ENCODE results near the gene NFX1. TPM values are rescaled to one million over a fixed set of nuclear protein-coding genes. Genes with fewer than 3 reads are reported as not detected.

Gene NFX1
- total RNA-seq, 6 donors from 2014 or later = 37.0 to 75.4 (median 54.1) TPM

- WGBS, 2 donors = 76 to 83% methylated on average over 1 of the region's 1 CpG
- Histone ChIP-seq H3K27me3 (no peaks in the 10 kb centered on the region), H3K36me3 (peaks cover 1 to 55% (median 29%) of the 10 kb centered on the region in 4 donors), H3K4me3 (no peak overlapping the region), H3K4me1 (no peaks in the 10 kb centered on the region), H3K27ac (no peak overlapping the region), H3K9me3 (no peaks in the 10 kb centered on the region)
- ATAC-seq (ENCODE audit: low FRiP score in 2 of 2) (peak in 1 of 2 donors; percentile 64), DNase-seq (no peak)
- TF ChIP-seq EP300 (IDR thresholded peaks at IDR 0.05) (no peak), POLR2A (IDR thresholded peaks at IDR 0.05) (no peak), CTCF (IDR thresholded peaks at IDR 0.05) (no peak), POLR2AphosphoS5 (IDR thresholded peaks at IDR 0.05) (no peak)
These were observed 39.8 kb upstream of the NFX1 start for GRCh38 chr9:33250458-33250995.

GRCh38 chr9:33254211-33254610, 36.1 kb upstream of the NFX1 start:
- no peaks in the 10 kb centered on the region for H3K4me1 ChIP-seq
- no peak for DNase-seq
- peaks cover 15 to 86% (median 61%) of the 10 kb centered on the region in 4 donors for H3K36me3 ChIP-seq
- no peaks in the 10 kb centered on the region for H3K9me3 ChIP-seq
- no peak overlapping the region for H3K4me3 ChIP-seq
- no peaks in the 10 kb centered on the region for H3K27me3 ChIP-seq
- no peak overlapping the region for H3K27ac ChIP-seq
- 100% methylated on average over 4 of the region's 4 CpGs for WGBS, 2 donors
- no peak for TF ChIP-seq POLR2AphosphoS5 (IDR thresholded peaks at IDR 0.05)
- no peak for ATAC-seq (ENCODE audit: low FRiP score in 2 of 2)

DNA sequence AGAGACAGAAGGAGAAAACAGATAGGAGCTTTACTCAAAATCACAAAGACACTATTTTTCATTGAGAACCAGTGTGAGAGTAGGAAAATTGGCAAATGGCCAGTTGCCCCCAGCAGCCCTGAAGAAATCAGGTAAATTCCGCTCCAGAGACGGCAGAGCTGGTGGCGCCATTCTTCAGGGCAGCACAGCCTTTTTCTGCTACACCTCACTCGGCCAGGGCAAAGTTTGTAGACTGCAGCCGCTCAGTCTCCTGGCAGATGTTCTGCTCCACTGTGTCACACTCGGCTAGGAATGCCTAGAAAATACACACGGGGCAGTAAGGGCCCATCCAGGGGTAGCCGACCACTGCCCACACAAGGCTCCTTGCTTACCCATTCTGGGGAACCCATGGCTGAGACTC, 35.3 kb upstream of the NFX1 start:
- no peak for DNase-seq
- WGBS, 2 donors = 93 to 96% methylated on average over 8 of the region's 8 CpGs
- H3K36me3 ChIP-seq = peaks cover 21 to 94% (median 69%) of the 10 kb centered on the region in 4 donors

DNA sequence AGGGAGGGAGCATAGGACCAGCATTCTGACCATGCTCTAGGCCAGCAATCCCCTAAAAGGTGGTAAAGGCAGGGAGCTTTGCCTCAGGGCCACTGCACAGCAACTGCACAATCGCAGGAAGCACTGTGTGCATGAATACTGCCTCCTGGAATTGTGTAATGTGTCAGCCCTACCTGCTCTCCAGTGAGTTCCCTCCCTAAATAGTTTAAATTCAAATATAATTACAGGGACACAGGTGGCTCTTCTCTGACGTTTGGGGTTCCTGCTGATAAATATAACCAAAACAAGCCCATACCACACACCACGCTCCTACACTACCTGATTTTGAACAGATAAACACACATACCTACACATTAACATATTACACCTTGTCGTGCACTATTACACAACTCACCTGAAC, 34.8 kb upstream of the NFX1 start:
- TF ChIP-seq POLR2A (IDR thresholded peaks at IDR 0.05) = no peak
- 93% methylated on average over 4 of the region's 4 CpGs for WGBS, 2 donors
- no peaks in the 10 kb centered on the region for H3K4me1 ChIP-seq
- no peak overlapping the region for H3K4me3 ChIP-seq
- no peaks in the 10 kb centered on the region for H3K9me3 ChIP-seq
- H3K36me3 ChIP-seq = peaks cover 25 to 97% (median 73%) of the 10 kb centered on the region in 4 donors
- no peaks in the 10 kb centered on the region for H3K27me3 ChIP-seq
- ATAC-seq (ENCODE audit: low FRiP score in 2 of 2) = no peak
- no peak overlapping the region for H3K27ac ChIP-seq
- DNase-seq = no peak

More for the DNA sequence above, 35.3 kb upstream of the NFX1 start:
- Histone ChIP-seq H3K4me3 (no peak overlapping the region), H3K9me3 (no peaks in the 10 kb centered on the region), H3K27me3 (no peaks in the 10 kb centered on the region), H3K27ac (no peak overlapping the region), H3K4me1 (no peaks in the 10 kb centered on the region)
- no peak for ATAC-seq (ENCODE audit: low FRiP score in 2 of 2)
- no peak for TF ChIP-seq CTCF (IDR thresholded peaks at IDR 0.05)
- no peak for TF ChIP-seq EP300 (IDR thresholded peaks at IDR 0.05)
- TF ChIP-seq POLR2A (IDR thresholded peaks at IDR 0.05) = no peak
- TF ChIP-seq POLR2AphosphoS5 (IDR thresholded peaks at IDR 0.05) = no peak

- no peaks in the 10 kb centered on the region for H3K27me3 ChIP-seq
- H3K36me3 ChIP-seq = peaks cover 33 to 97% (median 78%) of the 10 kb centered on the region in 4 donors
- H3K4me1 ChIP-seq = no peaks in the 10 kb centered on the region
- H3K4me3 ChIP-seq = no peak overlapping the region
- DNase-seq (no peak), ATAC-seq (ENCODE audit: low FRiP score in 2 of 2) (no peak)
- no peak overlapping the region for H3K27ac ChIP-seq
- TF ChIP-seq CTCF (IDR thresholded peaks at IDR 0.05) = no peak
- TF ChIP-seq POLR2AphosphoS5 (IDR thresholded peaks at IDR 0.05) = no peak
- TF ChIP-seq EP300 (IDR thresholded peaks at IDR 0.05) = no peak
- TF ChIP-seq POLR2A (IDR thresholded peaks at IDR 0.05) = no peak
- 94 to 98% methylated on average over 2 of the region's 2 CpGs for WGBS, 2 donors
- H3K9me3 ChIP-seq = no peaks in the 10 kb centered on the region
These were observed 34.1 kb upstream of the NFX1 start for GRCh38 chr9:33256236-33256635.

DNA sequence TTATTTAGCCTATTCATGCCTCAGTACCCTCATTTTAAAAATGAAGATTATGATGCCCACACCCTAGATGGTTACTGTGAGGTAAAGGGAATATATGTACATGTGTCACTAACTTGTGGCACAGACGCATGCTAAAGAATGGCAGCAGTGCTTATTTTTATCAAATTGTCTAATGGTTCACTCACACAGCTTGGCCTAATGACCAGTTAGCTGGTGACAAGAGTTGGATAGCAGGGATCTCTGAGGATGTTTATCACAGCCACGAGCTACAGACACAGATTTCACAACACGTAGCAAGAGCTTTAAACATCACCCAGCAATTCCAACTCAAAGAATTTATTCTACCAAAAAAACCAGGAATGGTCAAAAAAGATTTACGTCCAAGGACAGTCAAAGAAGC, 33.0 kb upstream of the NFX1 start:
- DNase-seq (no peak), ATAC-seq (ENCODE audit: low FRiP score in 2 of 2) (no peak)
- Histone ChIP-seq H3K36me3 (peaks cover 40 to 99% (median 87%) of the 10 kb centered on the region in 4 donors), H3K4me1 (peaks cover 0 to 2% (median 0%) of the 10 kb centered on the region in 4 donors), H3K27ac (no peak overlapping the region), H3K27me3 (no peaks in the 10 kb centered on the region), H3K4me3 (no peak overlapping the region), H3K9me3 (no peaks in the 10 kb centered on the region)
- WGBS, 2 donors = 96 to 98% methylated on average over 4 of the region's 4 CpGs
- TF ChIP-seq POLR2A (IDR thresholded peaks at IDR 0.05) = no peak
- TF ChIP-seq CTCF (IDR thresholded peaks at IDR 0.05) = no peak
- no peak for TF ChIP-seq POLR2AphosphoS5 (IDR thresholded peaks at IDR 0.05)
- no peak for TF ChIP-seq EP300 (IDR thresholded peaks at IDR 0.05)

Measured in upper lobe of left lung (tissue), 6 donors.